Osteoblast (primary cell): ENCODE measurements around the gene C12orf75. TPM values are rescaled to one million over a fixed set of nuclear protein-coding genes. Genes with fewer than 3 reads are reported as not detected.
A peak's percentile ranks its signal among the peaks of the same experiment; 100 is the strongest.
"Not testable (repeated sequence)": the region's sequence is repeated elsewhere in the genome, so short reads cannot be mapped to it uniquely, and the experiment has no call there.

Source experiments
- DNase-seq: peaks from one replicate; pipeline ENCODE4 v3.0.0; 2011; ENCODE audit warnings: low spot score, mixed read lengths; ENCODE audit not compliant: insufficient read length; ENCODE audit errors: missing footprints
- H2AFZ ChIP-seq: 2 replicates; pipeline ENCODE4 v1.6.0; 2011; ENCODE audit warnings: mild to moderate bottlenecking, low read length
- H3K27ac ChIP-seq: 2 replicates; pipeline ENCODE4 v1.5.1; 2011; ENCODE audit warnings: mild to moderate bottlenecking, low read depth, low read length, moderate library complexity
- H3K27me3 ChIP-seq: 2 replicates; pipeline ENCODE4 v1.6.0; 2012; ENCODE audit warnings: mild to moderate bottlenecking, control low read depth, inconsistent platforms, low read length, moderate library complexity; ENCODE audit not compliant: insufficient read depth
- H3K36me3 ChIP-seq: 2 replicates; pipeline ENCODE4 v1.5.1; 2011; ENCODE audit warnings: mild to moderate bottlenecking, low read length, control low read depth, moderate library complexity; ENCODE audit not compliant: insufficient read depth
- H3K4me1 ChIP-seq: 2 replicates; pipeline ENCODE4 v1.5.1; 2011; ENCODE audit warnings: mild to moderate bottlenecking, low read length, control low read depth, moderate library complexity; ENCODE audit not compliant: insufficient read depth
- H3K4me2 ChIP-seq: 2 replicates; pipeline ENCODE4 v1.6.0; 2011; ENCODE audit warnings: mild to moderate bottlenecking, low read length; ENCODE audit not compliant: insufficient read depth
- H3K4me3 ChIP-seq: fragments of 200-600 bp; sonication (generic); 3 replicates; pipeline ENCODE4 v1.5.1; 2012; ENCODE audit warnings: mild to moderate bottlenecking, low read length, inconsistent platforms; ENCODE audit not compliant: insufficient read depth
- H3K79me2 ChIP-seq: 2 replicates; pipeline ENCODE4 v1.6.0; 2012; ENCODE audit warnings: mild to moderate bottlenecking, low read length, control low read depth, inconsistent platforms; ENCODE audit not compliant: insufficient read depth
- H3K9me3 ChIP-seq: 2 replicates; pipeline ENCODE4 v1.5.1; 2011; ENCODE audit warnings: low read depth, low read length, control low read depth
- H4K20me1 ChIP-seq: 2 replicates; pipeline ENCODE4 v1.6.0; 2012; ENCODE audit warnings: mild to moderate bottlenecking, low read length, control low read depth; ENCODE audit not compliant: insufficient read depth
- CTCF ChIP-seq: IDR thresholded peaks from 2 replicates; pipeline ENCODE4 v1.5.1; 2011; ENCODE audit warnings: mild to moderate bottlenecking, low read depth, low read length, moderate library complexity; ENCODE audit errors: extremely low read depth
- total RNA-seq: library from RNA; depleted of rRNA; stranded (reverse); fragments of >200 nt; gene quantifications from 2 replicates; pipeline ENCODE4 v1.2.3, GENCODE V29; 2012

C12orf75 gene
- total RNA-seq, 1 donor, result 48.5 TPM

GRCh38 chr12:105403095-105403494 is 72.6 kb downstream of the C12orf75 start:
- Histone ChIP-seq H3K79me2 (no peaks in the 10 kb centered on the region), H3K36me3 (no peaks in the 10 kb centered on the region), H3K27me3 (no peaks in the 10 kb centered on the region), H2AFZ (no peak overlapping the region), H3K9me3 (no peaks in the 10 kb centered on the region), H3K4me2 (no peak overlapping the region), H3K4me3 (no peak overlapping the region), H3K4me1 (peaks cover 15% of the 10 kb centered on the region), H3K27ac (no peak overlapping the region), H4K20me1 (no peaks in the 10 kb centered on the region)
- no peak for DNase-seq
- no peak for TF ChIP-seq CTCF

- not testable (repeated sequence) for H3K4me2 ChIP-seq, H3K79me2 ChIP-seq, H3K36me3 ChIP-seq, H3K4me3 ChIP-seq, H4K20me1 ChIP-seq, DNase-seq, H2AFZ ChIP-seq, H3K27me3 ChIP-seq, H3K27ac ChIP-seq, H3K9me3 ChIP-seq
- H3K4me1 ChIP-seq, result peaks cover 15% of the 10 kb centered on the region
These were observed 73.6 kb downstream of the C12orf75 start for GRCh38 chr12:105404134-105404533.

- no peak overlapping the region for H3K4me2 ChIP-seq
- no peak overlapping the region for H3K27ac ChIP-seq
- H3K79me2 ChIP-seq, result no peaks in the 10 kb centered on the region
- no peak for DNase-seq
- TF ChIP-seq CTCF, result no peak
- peaks cover 23% of the 10 kb centered on the region for H3K4me1 ChIP-seq
- no peaks in the 10 kb centered on the region for H3K9me3 ChIP-seq
- no peaks in the 10 kb centered on the region for H3K36me3 ChIP-seq
- no peak overlapping the region for H3K4me3 ChIP-seq
- no peak overlapping the region for H2AFZ ChIP-seq
- H4K20me1 ChIP-seq, result no peaks in the 10 kb centered on the region
- no peaks in the 10 kb centered on the region for H3K27me3 ChIP-seq
These were observed 76.0 kb downstream of the C12orf75 start for GRCh38 chr12:105406497-105406896.

- Histone ChIP-seq H3K9me3 (no peaks in the 10 kb centered on the region), H3K4me2 (peak overlapping the region; percentile 79), H3K27ac (no peak overlapping the region), H3K4me3 (no peak overlapping the region), H3K79me2 (no peaks in the 10 kb centered on the region), H4K20me1 (no peaks in the 10 kb centered on the region), H3K27me3 (no peaks in the 10 kb centered on the region), H2AFZ (no peak overlapping the region), H3K36me3 (no peaks in the 10 kb centered on the region), H3K4me1 (peaks cover 15% of the 10 kb centered on the region)
- peak; percentile 41 for DNase-seq
- TF ChIP-seq CTCF, result no peak
These were observed 78.8 kb downstream of the C12orf75 start for GRCh38 chr12:105409279-105409678.
